HG03097 (cell line): ENCODE results near the gene ATP9A.

Experiments used
- ATAC-seq: cut with Tn5 transposase; IDR thresholded peaks from one replicate; pipeline ENCODE4 v1.9.1; 2021; ENCODE audit not compliant: unreplicated experiment, low FRiP score

The ATP9A gene

GRCh38 chr20:51610761-51611624 is 157.2 kb downstream of the ATP9A start:
- ATAC-seq = no peak

GRCh38 chr20:51610111-51610510 is 158.1 kb downstream of the ATP9A start:
- no peak for ATAC-seq

- ATAC-seq = no peak
These were observed 158.9 kb downstream of the ATP9A start for GRCh38 chr20:51609251-51609650.

GRCh38 chr20:51608061-51608460 is 160.1 kb downstream of the ATP9A start:
- ATAC-seq = no peak

- ATAC-seq = no peak
These were observed 161.0 kb downstream of the ATP9A start for GRCh38 chr20:51607170-51607569.

- no peak for ATAC-seq
These were observed 163.3 kb downstream of the ATP9A start for GRCh38 chr20:51604851-51605250.

GRCh38 chr20:51602131-51602530 is 166.1 kb downstream of the ATP9A start:
- ATAC-seq = no peak

- ATAC-seq = no peak
These were observed 167.2 kb downstream of the ATP9A start for GRCh38 chr20:51600950-51601349.

GRCh38 chr20:51600016-51600420 is 168.2 kb downstream of the ATP9A start:
- ATAC-seq = no peak

- no peak for ATAC-seq
These were observed 169.6 kb downstream of the ATP9A start for GRCh38 chr20:51598556-51598955.

GRCh38 chr20:51597389-51598231 is 170.6 kb downstream of the ATP9A start:
- no peak for ATAC-seq

GRCh38 chr20:51596668-51597388 is 171.4 kb downstream of the ATP9A start:
- ATAC-seq = no peak

GRCh38 chr20:51595744-51596143 is 172.4 kb downstream of the ATP9A start:
- no peak for ATAC-seq

GRCh38 chr20:51595058-51595532 is 173.1 kb downstream of the ATP9A start:
- peak; percentile 80 for ATAC-seq

- ATAC-seq = no peak
These were observed 173.7 kb downstream of the ATP9A start for GRCh38 chr20:51594236-51595057.

GRCh38 chr20:51593584-51593983 is 174.6 kb downstream of the ATP9A start:
- no peak for ATAC-seq

- ATAC-seq = no peak
These were observed 175.6 kb downstream of the ATP9A start for GRCh38 chr20:51592564-51592963.

- no peak for ATAC-seq
These were observed 176.3 kb downstream of the ATP9A start for GRCh38 chr20:51591871-51592270.

GRCh38 chr20:51588762-51589161 is 179.4 kb downstream of the ATP9A start:
- no peak for ATAC-seq

GRCh38 chr20:51587145-51587544 is 181.0 kb downstream of the ATP9A start:
- ATAC-seq = no peak
